Stimulated activated CD8-positive, alpha-beta memory T cell treated with anti-CD3 and anti-CD28 coated beads, Interleukin-15, amount 100 ng/mL, for 1 hour (primary cell): ENCODE results near the gene DHX34.
"Not testable (repeated sequence)": the region's sequence is repeated elsewhere in the genome, so short reads cannot be mapped to it uniquely, and the experiment has no call there.

Experiments used
- DNase-seq: peaks from one replicate; pipeline ENCODE4 v3.0.0-alpha.2; 2020; ENCODE audit warnings: low read depth

The DHX34 gene

DNA sequence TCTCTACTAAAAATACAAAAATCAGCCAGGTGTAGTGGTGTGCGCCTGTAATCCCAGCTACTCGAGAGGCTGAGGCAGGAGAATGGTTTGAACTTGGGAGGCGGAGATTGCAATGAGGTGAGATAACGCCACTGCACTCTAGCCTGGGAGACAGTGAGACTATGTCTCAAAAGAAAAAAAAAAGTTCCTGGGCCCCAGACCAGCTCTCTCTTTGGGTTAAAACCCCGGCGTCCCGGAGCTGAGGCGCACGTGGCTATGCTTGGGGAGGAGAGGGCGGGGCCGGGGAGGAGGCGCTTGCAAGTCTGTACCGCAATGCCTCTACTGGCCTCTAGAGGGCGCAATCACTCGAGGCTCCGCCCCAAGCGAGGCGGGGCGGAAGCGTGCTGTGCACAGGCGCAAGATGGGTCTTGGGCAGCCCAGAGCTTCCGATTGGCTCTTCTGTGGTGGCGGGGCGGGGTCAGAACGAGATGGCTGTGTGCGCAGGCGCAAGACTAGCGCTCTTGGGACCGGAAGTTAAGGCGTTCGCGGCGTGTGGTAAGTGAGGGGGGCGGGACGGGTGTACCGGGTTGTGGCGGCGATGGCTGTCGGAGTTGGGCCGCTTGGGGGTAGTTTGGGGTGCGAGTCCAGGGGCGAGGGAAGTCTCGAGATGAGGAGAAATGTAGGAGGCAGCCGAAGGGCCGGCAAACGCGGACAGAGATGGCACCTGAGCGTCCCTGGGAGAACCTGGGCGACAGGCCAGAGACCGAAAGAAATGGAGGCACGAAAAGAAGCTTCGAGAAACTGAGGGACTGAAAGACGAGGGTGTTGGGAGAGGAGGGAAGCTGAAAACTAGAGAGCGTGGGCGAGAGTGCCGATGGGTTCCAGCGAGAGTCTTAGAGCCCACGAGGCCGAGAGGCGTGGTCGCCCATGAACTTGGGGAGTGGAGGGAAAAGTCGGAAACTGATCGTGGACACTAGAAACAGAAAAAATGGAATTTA, at the start of gene DHX34:
Gene DHX34 (plus strand): TSS at position 497 of the 977 bp plus-strand sequence. CDS start 3,716 bp downstream, outside the sequence.
- DNase-seq, result peak; percentile 98

DNA sequence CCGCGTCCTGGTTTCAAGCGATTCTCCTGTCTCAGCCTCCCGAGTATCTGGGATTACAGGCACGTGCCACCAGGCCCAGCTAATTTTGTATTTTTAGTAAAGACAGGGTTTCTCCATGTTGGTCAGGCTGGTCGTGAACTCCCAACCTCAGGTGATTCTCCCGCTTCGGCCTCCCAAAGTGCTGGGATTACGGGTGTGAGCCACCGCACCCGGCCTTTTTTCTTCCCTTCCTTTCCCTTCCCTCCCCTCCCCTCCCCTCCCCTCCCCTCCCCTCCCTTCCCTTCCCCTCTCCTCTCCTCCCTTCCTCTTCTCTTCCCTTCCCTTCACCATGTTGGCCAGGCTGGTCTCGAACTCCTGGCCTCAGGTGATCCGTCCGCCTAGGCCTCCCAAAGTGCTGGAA, 48.2 kb upstream of the DHX34 start:
- DNase-seq, result not testable (repeated sequence)

DNA sequence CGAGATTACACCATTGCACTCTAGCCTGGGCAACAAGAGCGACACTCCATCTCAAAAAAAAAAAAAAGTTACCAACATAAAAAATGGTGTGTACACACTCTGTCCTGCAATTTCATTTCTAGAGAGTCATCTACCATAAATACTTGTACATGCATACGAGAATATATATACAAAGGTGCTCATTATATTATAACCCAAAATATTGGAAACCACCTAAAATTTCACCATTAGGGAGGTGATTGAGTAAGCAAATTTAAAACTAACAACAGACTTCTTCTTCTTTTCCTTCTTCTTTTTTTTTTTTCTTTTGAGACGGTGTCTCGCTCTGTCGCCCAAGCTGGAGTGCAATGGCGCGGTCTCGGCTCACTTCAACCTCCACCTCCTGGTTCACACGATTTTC, 46.9 kb upstream of the DHX34 start:
- DNase-seq, result no peak

DNA sequence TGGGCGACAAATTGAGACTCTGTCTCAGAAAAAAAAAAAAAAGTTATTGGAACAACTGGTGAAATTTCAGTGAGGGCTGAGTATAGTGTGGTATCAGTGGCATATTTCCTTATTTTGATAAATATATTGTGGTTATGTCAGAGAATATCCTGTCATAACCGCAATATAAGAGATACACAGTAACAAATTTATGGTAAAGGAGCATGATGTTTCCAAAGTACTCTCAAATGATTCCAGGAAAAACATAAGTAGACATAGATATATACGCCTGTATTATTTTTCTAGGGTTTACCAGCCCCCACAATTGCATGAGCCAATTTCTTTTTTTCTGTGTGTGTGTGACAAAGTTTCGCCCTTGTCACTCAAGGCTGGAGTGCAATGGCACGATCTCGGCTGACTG, 45.1 kb upstream of the DHX34 start:
- no peak for DNase-seq

DNA sequence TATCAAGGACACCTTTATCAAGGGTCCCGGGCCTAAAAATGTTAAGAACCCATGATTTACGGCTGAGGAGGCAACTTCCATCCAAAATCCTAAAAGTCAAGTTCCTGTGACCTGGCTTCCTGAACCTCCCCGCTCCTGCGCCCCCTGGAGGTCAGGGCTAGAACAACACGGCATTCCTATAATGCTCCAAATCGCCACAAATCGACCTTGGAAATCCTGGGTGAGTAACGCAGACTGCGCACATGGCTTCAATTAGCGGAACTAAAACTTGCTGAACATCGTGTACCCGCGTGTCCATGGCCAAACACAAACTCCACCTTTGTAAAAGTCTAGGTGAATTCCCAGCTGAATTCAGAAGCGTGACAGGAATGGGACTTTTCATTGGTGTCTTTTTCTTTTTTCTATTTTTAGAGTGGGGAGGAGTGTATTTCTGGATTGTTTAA, 43.8 kb upstream of the DHX34 start:
- DNase-seq, result peak; percentile 35

DNA sequence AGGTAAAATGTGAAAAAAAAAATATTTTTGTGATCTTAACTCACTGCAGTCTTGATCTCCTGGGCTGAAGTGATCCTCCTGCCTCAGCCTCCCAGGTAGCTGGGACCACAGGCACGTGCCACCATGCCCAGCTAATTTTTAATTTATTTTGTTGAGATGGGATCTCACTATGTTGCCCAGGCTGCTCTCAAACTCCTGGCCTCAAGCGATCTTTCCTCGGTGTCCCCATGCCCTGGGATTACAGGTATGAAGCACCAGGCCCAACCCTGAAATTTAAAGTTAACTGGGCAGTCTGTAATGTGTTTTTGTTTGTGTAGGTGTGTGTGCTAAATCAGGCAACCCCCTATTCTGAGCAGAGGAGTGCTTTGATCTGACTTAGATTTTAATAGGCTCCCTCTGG, 42.8 kb upstream of the DHX34 start:
- no peak for DNase-seq

GRCh38 chr19:47309038-47309437, 40.1 kb upstream of the DHX34 start:
- no peak for DNase-seq

GRCh38 chr19:47309608-47310007, 39.5 kb upstream of the DHX34 start, which contains the start of gene C5AR1:
TSS of gene C5AR1 (plus strand) at chr19:47309861. CDS start at chr19:47309896, 35 bp downstream.
- DNase-seq, result no peak

DNA sequence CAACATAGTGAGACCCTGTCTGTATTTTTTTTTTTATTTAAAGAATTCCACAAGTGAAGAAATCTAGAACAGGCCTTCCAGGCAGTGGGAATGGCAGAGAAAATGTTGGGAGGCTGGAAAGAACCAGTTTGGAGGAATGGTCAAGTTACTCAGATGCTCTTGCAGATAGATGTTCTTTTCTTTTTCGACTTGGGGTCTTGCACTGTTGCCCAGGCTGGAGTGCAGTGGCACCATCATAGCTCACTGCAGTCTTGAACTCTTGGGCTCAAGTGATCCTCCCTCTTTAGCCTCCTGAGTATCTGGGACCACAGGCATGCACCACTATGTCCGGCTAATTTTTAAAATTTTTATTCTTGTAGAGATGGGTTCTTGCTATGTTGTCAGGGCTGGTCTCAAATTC, 38.8 kb upstream of the DHX34 start:
- DNase-seq, result no peak

DNA sequence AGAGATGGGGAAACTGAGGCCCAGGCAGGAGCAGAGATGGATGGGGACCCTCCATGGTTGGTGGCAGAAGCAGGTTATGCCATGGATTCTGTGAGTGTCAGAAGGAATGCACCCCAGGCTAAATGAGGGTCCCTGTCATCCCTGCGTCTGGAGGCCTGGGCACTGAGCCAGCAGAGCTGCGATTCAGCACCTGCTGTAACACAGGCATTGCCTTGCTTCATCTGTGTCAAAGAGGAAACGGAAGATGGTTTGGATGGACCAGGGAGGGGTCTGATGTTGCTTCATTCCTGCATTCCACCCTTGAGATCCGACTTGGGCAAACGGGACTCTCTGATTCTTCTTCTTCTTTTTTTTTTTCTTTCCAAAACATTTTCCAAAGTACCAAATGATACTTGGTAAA, 38.3 kb upstream of the DHX34 start:
- DNase-seq, result no peak

DNA sequence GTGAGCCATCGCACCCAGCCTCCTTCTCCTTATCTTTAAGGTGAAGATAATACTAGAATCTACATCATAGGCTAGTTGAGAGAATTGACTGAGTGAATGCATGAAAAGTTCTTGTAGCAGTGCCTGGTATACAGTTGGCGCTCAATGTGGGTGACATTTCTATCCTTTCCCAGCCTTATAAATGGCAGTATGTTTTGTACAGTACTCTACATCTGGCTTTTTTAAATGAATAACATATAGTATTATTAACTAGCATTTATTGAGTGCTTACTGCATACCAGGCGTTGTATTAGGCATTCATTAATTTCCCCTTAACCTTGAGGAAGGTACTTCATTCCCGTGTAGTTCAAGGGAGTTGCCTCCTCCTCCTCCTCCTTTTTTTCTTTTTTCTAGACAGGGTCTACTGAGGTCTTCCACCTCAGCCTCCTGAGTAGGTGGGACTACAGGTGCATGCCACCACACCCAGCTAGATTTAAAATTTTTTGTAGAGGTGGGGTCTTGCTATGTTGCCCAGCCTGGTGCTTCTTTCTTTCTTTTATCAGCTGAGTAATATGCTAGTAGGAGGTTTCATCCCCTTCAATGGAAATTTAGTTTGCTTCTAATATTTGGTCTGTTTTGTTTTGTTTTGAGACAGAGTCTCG, 36.6 kb upstream of the DHX34 start:
- no peak for DNase-seq

DNA sequence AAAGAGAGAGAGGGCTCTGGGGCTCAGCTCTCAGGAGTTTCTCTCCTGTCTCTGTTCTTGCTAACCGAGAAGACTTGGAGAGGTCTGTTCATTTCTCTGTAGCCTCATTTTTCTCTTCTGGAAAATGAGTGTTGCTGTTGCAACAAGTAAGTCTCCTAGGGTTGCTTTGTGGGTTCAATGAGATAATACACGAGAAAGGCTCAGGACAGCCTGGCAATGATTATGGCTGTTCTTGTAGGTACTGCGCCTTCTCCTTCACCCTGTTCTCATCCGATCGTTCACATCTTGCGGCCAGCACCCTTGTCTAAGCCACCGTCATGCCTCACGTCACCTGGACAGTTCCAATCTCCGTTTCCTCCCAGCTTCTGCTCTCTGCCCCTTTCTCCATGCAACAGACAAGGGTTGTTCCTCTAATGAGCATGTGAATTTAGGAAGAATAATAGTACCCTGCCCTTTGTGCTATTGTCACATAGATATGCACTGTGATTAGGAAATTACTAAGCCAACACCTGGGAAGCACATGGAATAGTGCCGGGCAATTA, 35.3 kb upstream of the DHX34 start:
- DNase-seq, result no peak

DNA sequence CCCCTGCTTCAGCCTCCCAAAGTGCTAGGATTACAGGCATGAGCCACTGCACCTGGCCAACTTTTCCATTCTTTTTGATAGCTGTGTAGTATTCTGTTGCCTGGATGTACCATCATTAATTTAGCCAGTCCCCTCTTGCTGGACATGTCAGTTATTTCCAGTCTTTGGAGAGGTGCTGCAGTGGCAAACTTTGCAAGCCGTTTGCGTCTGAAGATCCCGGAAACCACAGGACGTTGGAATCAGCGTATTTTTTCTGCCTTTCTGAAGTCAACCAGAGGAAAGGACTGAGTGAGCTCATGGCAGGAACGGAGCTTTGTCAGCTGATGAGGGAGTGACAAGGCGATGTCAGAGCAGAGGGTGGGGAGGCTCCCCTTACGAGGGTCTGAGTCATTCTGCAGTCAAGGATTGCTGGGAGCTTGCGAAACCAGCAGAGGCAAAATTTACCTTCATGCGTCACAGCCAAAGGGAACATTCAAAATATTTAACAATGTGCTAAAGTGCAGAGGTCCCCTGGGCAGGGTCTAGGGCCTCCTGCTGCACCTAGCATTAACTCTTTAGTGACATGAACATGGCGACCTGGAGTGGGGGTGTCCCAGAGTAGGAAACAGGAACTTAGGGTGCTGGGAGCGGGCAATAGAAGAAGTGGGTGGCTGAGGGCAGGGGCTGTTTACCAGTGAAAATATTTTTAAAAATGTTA, 33.8 kb upstream of the DHX34 start:
- no peak for DNase-seq

DNA sequence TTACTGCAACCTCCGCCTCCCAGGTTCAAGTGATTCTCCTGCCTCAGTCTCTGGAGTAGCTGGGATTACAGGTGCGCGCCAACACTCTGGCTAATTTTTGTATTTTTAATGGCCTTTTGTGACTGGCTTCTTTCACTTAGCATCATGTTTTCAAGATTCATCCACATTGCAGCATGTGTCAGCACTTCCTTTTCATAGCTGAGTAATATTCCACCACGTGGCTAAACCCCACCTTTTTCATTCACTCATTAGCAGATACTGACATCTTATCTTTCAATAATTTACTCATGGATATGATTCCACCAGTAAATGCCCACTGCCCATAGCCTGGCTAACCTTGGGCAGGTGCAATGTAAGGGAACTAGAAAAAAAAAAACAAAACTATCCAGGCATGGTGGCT, 32.6 kb upstream of the DHX34 start:
- DNase-seq, result no peak

DNA sequence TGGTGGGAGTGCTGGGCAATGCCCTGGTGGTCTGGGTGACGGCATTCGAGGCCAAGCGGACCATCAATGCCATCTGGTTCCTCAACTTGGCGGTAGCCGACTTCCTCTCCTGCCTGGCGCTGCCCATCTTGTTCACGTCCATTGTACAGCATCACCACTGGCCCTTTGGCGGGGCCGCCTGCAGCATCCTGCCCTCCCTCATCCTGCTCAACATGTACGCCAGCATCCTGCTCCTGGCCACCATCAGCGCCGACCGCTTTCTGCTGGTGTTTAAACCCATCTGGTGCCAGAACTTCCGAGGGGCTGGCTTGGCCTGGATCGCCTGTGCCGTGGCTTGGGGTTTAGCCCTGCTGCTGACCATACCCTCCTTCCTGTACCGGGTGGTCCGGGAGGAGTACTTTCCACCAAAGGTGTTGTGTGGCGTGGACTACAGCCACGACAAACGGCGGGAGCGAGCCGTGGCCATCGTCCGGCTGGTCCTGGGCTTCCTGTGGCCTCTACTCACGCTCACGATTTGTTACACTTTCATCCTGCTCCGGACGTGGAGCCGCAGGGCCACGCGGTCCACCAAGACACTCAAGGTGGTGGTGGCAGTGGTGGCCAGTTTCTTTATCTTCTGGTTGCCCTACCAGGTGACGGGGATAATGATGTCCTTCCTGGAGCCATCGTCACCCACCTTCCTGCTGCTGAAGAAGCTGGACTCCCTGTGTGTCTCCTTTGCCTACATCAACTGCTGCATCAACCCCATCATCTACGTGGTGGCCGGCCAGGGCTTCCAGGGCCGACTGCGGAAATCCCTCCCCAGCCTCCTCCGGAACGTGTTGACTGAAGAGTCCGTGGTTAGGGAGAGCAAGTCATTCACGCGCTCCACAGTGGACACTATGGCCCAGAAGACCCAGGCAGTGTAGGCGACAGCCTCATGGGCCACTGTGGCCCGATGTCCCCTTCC, 28.9 kb upstream of the DHX34 start:
- no peak for DNase-seq

- DNase-seq, result no peak
Observed at GRCh38 chr19:47321630-47322029, 27.5 kb upstream of the DHX34 start.

DNA sequence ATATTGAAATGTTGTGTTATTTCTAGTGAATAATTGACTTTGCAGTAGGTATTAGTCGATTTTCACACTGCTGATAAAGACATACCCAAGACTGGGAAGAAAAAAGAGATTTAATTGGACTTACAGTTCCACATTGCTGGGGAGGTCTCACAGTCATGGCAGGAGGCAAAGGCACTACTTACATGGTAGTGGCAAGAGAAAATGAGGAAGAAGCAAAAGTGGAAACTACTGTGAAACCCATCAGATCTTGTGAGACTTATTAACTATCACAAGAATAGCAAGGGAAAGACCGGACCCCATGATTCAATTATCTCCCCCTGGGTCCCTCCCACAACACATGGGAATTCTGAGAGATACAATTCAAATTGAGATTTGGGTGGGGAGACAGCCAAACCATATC, 27.1 kb upstream of the DHX34 start:
- no peak for DNase-seq

DNA sequence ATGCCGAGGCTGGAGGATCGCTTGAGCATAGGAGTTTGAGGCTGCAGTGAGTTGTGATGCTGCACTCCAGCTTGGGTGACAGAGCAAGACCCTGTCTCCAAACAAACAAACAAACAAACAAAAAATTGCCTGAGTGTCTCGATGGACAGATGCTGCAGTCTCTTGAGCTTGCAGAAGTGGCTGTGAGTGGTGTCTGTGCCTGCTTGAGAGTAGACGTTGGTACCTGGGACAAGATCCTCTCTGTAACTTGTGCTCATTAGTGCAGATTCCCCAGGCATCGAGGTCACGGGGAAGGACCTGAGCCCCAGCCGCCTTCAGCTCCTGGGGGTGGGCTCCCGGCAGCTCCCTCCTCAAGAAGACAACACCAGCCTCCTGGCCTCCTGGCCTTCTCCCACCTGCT, 25.7 kb upstream of the DHX34 start:
- DNase-seq, result no peak

GRCh38 chr19:47323872-47324271, 25.2 kb upstream of the DHX34 start:
- no peak for DNase-seq

- DNase-seq, result no peak
Observed at GRCh38 chr19:47324502-47324901, 24.6 kb upstream of the DHX34 start.

DNA sequence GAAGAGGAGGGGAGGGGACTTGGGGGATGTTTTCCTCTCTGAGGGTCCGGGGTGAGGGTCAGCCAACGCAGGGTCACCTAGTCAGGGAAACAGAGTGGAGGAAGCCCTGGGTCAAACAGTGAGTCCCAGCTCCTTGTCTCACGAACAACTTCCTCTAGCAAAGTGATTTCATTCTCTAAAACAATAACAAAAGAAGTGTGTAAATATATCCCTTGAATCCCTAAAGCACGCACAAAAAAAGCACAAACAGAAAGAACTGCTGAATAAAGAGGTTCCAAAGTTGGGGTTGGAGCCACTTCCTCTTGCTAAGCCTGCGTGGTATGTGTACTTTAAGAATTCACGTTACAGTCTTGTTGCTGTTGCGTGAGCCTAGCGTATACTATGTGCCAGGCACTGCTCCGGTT, 18.6 kb upstream of the DHX34 start:
- no peak for DNase-seq
